22Rv1 (cell line): Measurements from ENCODE around the gene TAF5L.

Experiments
- ZFX ChIP-seq: fragments of 450-650 bp; IDR thresholded peaks from 2 replicates; pipeline ENCODE4 v1.6.1; 2017; ENCODE audit warnings: antibody characterized with exemption, borderline replicate concordance
- TF ChIP-seq, protein P1 (sequence below): fragments of 450-650 bp; IDR thresholded peaks from 2 replicates; pipeline ENCODE4 v1.5.1; 2017; ENCODE audit warnings: mild to moderate bottlenecking

DNA sequence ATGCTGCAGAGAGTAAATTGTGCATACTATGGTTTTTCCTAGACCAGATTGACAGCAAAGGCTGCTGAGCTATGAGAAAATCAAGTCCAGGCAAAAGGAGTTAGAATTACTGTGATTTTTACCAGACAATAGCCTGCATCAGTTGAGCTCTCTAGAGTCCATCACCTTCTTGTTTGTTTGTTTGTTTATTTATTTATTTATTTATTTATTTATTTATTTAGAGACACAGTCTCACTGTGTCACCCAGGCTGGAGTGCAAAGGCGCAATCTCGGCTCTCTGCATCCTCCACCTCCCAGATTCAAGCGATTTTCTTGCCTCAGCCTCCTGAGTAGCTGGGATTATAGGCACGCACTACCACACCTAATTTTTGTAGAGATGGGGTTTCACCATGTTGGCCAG, 43.2 kb downstream of the TAF5L start:
- TF ChIP-seq, protein P1, sequence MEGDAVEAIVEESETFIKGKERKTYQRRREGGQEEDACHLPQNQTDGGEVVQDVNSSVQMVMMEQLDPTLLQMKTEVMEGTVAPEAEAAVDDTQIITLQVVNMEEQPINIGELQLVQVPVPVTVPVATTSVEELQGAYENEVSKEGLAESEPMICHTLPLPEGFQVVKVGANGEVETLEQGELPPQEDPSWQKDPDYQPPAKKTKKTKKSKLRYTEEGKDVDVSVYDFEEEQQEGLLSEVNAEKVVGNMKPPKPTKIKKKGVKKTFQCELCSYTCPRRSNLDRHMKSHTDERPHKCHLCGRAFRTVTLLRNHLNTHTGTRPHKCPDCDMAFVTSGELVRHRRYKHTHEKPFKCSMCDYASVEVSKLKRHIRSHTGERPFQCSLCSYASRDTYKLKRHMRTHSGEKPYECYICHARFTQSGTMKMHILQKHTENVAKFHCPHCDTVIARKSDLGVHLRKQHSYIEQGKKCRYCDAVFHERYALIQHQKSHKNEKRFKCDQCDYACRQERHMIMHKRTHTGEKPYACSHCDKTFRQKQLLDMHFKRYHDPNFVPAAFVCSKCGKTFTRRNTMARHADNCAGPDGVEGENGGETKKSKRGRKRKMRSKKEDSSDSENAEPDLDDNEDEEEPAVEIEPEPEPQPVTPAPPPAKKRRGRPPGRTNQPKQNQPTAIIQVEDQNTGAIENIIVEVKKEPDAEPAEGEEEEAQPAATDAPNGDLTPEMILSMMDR = no peak
- no peak for TF ChIP-seq ZFX
